ENCODE results near the gene ZNF609.

GRCh38 chr15:64502551-64502950 lies 42.2 kb downstream of the ZNF609 start:
- TF ChIP-seq CTCF (IDR thresholded peaks at IDR 0.05; ENCODE audit: low read depth, low read length) = no peak
- TF ChIP-seq EZH2phosphoT487 (IDR thresholded peaks at IDR 0.05; ENCODE audit: low read depth) = no peak
